HL-60/S4 treated with phorbol 12-myristate 13-acetate at 8.2 ng/mL for 4 days and 3 days (cell line): ENCODE data around the gene AP1M2.
"Not testable (repeated sequence)": the region's sequence is repeated elsewhere in the genome, so short reads cannot be mapped to it uniquely, and the experiment has no call there.

Source experiments
- in situ Hi-C: fragments of 300-500 bp; cut with MboI; formaldehyde crosslinking; loops from 2 replicates; pipeline ENCODE4 v1.15.0; 2022; ENCODE audit warnings: low sequenced_read_pairs

Gene AP1M2

DNA sequence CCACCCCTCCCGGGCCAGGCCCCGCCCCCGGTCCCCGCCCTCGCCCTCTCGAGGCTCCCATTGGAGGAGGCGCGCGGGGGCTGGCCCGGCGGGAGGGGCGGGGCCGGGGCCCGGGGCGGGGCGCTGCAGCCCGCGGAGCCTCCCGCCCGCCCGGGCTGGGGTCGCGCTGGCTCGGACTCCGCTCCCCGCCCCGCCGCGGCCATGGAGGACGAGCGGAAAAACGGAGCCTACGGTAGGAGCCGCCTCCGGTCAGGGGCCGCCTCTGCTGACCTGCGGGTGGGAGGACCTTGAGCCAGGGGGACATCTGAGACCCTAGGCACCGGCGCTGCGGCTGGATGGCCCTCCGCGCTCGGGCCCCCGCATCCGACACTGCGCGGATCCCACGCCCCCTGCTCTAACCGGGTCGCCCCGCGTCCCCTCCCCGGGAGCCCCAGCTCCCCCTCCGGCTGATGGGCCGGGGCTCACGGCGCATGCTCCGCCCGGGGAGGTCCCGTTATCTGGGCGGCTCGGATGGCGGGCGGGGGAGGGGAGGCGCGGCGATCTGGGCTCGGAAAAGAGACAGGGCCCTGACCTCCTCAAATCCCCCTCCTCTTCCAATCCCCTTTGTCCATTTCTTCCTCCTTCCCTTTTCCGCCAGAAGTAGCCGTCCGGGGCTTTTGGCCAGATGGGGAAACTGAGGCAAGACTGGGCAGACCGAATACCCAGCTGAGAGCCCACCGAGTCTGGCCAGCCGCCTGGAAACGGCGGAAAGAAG lies 15.4 kb upstream of the AP1M2 start:
- in situ Hi-C loops: no loop called here

DNA sequence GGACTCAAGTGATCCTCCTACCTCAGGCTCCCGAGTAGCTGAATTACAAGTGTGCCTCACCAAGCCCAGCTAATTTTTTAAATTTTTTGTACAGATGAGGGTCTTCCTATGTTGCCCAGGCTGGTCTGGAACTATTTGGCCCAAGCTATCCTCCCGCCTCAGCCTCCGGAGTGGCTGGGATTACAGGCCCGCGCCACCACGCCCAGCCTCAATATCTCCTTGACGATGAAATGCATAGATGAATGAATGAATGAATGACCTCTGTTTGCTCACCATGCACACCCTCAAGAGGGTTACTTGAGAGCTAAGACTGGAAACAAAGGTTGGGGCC lies 14.9 kb upstream of the AP1M2 start:
- in situ Hi-C loops: no loop called here

DNA sequence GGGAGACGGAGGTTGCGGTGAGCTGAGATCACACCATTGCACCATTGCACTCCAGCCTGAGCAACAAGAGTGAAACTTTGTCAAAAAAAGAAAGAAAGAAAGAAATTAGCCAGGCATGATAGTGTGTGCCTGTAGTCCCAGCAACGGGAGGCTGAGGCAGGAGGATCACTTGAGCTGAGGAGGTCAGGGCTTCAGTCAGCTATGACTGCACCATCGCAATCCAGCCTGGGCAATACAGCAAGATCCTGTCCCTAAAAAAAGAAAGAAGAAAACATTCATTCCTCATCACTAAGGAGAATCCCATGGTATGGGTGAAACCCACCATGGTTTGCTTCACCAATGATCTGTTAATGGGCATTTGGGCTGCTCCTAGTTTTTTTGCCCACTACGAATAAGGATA lies 13.0 kb upstream of the AP1M2 start:
- in situ Hi-C loops: no loop called here

DNA sequence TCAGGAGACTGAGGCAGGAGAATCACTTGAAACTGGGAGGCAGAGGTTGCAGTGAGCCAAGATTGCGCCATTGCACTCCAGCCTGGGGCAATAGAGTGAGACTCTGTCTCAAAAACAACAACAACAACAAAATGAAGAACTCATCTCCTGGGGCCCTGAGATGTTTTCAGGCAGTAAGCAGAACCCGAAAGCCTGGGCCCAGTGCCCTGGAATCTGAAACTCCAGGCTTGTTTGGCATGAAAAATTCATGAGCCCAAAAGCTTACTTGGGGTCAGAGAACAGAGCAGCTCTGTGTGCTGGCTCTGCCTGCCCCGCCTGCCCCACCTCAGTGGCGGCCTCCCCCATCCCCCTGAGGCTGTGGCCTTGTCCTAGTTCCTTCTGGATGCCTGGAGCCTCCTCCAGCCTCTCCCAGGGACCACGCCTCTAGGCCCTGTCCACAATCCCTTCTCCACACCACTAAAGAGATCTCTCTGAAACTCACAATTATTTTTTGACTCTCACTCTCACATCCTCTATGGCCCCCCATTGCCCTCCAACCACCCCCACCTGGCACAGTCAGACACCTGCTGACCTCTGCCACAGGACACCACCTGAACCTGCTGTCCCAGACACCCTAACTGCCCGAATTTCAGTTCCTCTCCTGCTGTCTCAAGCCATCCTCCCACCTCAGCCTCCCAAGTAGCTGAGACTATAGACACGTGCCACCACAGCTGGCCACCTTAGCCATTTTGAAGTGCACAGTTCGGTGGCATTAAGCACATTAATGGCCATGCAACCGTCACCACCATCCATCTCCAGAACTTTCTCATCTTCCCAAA lies 6.9 kb upstream of the AP1M2 start:
- in situ Hi-C loops: no loop called here

DNA sequence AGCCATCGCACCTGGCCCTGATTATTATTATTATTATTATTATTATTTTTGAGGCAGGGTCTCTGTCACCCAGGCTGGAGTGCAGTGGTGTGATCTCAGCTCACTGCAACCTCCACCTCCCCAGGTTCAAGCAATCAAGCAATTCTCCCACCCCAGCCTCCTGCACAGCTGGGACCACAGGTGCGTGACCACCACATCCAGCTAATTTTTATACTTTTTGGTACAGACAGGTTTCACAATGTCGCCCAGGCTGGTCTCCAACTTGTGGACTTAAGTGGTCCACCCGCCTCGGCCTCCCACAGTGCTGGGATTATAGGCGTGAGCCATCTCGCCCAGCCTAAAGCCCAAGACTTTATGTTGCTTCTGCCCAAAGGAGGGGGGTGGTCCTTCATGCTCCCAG lies 6.0 kb upstream of the AP1M2 start:
- in situ Hi-C loops: no loop called here

DNA sequence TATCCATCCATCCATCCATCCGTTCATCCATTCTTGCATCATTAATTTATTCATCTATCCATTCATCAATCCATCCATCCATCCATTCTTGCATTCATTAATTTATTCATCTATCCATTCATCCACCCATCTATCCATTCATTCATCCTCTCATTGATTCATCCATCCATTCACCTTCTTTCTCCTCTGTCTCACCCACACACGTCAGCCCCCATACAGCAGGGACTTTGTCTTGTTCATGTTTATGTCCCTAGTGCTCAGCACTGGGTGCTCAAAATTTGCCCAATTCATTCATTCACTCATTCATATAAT lies 683 bp upstream of the AP1M2 start:
- in situ Hi-C loops: no loop called here

DNA sequence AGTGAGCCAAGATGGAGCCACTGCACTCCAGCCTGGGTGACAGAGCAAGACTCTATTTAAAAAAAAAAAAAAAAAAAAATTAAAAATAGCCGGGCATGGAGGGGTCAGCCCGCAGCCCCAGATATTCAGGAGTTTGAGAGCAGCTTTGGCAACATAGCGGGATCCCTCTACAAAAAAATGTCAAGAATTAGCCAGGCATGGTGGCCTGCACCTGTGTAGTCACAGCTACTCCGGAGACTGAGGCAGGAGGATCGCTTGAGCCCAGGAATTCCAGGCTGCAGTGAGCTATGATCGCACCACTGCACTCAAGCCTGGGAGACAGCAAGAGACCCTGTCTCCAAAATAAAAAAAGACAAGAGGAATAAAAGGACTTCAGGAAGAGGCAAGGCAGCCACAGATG lies 716 bp downstream of the AP1M2 start:
- in situ Hi-C loops: no loop called here

DNA sequence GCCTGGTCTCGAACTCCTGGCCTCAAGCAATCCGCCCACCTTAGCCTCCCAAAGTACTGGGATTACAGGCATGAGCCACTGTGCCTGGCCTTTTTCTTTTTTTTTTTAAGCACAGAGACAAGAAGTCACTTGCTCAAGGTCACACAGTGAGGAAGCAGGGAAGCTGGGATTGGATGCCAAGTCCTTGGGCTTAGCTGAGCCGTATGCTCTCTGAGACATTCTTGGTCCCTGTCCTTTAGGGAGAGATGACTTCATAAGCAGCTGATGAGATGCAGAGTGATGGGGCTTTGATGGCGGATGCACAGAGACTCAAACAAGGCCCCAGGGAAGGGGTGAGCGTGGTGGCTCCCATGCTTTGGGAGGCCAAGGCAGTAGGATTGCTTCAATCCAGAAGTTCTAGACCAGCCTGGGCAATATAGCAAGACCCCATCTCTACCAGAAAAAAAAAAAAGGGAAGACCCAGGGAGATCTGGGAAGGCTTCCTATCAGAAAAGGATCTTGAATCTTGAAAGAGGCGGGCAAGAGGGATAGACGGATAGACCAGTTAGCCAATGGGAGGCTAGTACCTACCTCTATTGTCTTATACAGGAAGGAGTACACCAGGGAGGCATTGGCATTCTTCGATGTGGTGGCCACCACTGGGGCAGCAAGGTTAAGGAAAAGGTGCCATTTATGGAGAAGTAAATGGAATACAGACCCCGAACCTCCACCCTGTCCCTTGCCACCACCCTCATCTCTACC lies 3.9 kb downstream of the AP1M2 start:
- in situ Hi-C loops: no loop called here

DNA sequence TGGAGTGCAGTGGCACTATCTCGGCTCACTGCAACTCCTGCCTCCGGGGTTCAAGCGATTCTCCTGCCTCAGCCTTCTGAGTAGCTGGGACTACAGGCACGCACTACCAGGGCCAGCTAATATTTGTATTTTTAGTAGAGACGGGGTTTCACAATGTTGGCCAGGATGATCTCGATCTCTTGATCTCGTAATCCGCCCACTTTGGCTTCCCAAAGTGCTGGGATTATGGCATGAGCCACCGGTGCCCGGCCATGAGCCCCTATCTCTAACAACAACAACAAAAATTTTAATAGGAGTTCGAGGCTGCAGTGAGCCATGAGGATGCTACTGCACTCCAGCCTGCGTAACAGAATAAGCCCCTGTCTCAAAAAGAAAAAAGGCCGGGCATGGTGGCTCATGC lies 5.0 kb downstream of the AP1M2 start:
- in situ Hi-C loops: no loop called here

DNA sequence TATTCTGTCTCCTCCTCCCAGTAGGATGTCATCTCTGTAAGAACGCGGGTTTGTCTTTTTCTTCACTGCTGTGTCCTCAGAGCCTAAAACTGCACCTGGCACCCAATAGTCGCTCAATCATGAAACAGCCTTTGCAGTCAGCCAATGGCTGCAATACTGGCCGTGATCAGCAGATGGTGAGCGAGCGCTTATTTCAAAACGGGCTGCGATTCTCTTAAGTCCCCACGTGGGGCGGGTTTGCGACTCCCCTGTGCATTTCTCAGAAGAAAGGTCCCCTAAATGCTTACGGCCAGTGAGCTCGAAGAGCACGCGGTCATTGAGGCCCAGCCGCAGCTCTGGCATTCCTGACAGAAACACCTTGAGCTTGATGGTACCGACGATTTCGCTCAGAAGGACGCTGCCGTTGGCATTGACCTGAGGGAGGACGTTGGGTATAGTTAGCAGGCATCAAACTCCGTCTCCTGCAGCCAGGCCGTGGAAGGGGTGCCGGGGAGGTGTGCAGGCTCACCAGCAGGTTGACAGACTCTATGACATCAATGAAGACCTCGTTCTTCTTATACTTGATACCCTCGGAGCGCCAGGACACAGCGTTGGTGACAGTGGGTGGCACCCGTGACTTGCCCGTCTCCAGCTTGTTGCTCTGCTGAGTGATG lies 6.0 kb downstream of the AP1M2 start:
- in situ Hi-C loops: no loop called here

DNA sequence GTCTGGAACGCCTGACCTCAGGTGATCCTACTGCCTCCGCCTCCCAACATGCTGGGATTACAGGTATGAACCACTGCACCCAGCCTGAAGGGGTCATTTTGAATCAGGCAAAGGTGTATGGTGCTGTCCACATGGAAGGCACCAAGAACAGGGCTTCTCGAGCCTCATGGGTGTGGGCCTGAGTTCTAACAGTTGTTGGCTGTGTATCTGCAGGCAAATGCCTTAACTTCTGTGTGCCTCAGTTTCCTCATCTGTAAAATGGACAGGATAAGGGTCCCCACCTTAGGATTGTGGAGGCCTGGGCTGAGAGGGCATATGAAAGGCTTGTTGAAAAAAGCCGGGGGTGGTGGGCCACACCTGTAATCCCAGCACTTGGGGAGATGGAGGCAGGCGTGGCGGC lies 9.2 kb downstream of the AP1M2 start:
- in situ Hi-C loops: loop anchor here (5.0 kb wide), 1 partner anchor 64 kb away; no protein-coding TSS in a partner anchor

DNA sequence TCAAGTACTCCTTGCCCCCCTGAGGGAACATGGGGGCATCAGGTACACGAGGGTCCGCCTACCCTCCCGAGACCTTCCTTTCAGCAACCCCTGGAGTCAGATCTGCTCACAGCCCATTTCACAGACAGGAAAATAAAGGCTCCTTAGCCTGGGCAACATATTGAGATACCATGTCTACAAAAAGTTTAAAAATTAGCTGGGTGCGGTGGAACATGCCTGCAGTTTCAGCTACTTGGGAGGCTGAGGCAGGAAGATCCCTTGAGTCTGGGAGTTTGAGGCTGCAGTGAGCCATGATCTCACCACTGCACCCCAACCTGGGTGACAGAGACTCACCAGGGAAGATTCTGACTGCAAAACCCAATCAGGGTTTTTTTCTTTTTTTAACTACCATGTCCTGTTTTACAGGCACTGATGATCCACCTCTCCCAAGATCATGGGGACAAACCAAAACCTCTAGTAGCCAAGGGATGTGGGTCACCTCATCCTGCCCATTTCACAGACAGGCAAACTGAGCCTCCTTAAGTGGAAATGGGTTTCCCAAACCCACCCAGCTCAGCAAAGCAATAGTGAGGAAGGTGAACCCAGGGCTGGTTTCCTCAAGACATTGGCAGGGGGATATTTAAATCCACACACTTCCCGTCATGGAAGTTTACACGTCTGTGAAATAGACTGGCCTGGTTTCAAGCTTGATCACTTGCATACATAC lies 11.9 kb downstream of the AP1M2 start:
- in situ Hi-C loops: loop anchor here (5.0 kb wide), 1 partner anchor 67 kb away; no protein-coding TSS in a partner anchor

DNA sequence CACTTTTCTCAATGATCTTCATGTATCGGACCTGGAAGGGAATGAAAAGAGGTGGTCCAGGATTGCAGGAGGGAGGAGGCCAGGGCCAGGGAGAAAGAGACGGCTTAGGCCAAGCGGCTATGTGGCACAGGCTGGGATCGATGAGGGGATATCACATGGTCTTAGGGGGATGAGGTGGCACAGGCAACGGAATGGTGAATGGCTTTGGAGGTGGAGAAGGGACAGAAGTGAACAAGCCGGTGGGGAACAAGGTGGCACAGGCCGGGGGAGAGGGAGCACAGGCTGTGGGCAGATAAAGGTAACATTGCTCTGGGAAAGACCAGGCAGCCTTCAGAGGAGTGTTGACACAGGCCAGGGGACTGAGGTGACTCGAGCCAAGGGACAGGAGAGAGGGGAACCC lies 12.7 kb downstream of the AP1M2 start:
- in situ Hi-C loops: no loop called here

DNA sequence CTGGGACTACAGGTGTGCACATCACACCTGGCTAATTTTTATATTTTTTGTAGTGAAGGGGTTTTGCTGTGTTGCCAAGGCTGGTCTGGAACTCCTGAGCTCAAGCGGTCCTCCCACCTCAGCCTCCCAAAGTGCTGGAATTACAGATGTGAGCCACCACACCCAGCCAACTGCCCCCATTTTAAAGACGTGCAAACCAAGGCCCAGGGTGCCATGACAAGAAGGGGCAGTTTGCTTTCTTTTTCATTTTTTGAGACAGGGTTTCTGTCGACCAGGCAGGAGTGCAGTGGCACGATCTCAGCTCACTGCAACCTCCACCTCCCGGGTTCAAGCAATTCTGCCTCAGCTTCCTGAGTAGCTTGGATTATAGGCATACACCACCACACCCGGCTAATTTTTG lies 13.3 kb downstream of the AP1M2 start:
- in situ Hi-C loops: not testable (repeated sequence)

DNA sequence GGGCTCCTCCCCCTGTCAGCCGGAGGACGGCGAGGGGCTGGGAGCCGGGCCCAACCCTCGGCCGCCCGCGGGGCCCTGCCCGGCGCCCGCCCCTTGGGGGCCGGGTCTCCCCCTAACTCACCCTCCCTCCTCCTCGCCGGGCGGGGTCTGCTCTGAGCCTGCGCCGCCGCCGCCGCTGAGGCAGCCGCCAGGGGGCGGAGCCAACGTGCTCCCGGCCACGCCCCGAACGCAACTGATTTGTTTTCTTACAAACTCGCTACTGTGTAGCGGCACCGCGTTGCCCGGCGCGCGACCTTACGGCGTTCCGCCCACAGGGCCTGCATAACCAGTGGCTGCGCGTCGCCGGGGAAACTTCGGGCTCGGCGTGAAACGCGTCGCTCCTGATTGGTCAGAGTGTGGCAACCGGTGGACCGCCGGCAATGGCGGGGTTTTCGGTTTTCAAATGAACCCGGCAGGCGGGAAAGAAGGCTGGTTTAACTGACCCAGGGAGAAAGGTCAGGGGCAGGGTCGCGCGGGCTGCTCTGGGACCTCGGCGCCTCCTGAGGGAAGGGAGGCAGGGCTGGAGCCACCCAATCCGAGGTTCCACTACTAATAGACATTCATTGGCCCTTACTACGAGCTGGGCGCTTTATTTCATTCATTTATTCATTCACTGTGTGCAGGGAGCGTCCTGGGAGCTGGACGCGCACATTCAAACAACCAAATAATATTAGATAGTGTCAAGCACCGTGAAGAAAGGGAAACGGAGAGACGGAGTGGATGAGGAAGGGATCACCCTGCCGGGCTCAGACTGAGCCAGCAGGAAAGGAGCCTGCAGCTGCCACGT lies 18.1 kb downstream of the AP1M2 start, which contains the start of gene CDKN2D:
CDKN2D (minus strand) TSS at position 154 of the 826 bp plus-strand sequence. CDS start 326 bp downstream, outside the sequence.
- in situ Hi-C loops: no loop called here

DNA sequence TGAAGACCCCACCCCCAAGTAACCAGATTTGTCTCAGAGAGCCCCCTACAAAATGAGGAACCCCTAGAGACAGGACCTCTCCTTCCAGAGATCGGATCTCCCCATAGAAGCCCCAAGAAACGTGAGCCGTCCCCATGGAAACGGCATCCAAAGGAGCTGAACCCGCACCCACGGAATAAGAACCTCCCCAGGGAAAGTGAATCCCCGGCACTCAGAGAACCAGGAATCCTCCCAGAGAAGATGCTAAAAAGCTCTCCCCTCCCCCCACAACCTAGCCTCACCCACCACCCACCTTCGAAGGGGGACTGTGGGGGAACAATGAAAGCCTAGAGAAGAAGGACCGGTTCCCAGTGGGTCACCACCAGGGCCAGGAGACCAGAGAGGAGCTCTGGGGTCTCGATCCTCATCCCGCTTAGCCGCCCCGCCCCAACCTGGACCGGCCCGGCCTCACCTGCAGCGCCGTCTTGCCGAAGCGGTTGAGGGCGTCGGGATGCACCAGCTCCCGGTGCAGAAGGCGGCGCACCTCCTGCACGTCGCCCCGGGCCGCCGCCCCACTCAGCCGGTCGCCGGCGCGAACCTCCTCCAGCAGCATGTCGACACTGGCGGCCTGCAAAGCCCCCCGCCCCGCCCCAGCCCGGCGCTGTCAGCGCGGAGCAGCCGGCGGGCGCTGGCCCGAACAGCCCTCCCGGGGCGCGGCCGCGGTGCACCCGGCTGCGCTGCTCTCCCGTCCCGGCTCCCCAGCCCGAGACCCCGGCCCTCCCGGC lies 18.9 kb downstream of the AP1M2 start:
- in situ Hi-C loops: no loop called here

DNA sequence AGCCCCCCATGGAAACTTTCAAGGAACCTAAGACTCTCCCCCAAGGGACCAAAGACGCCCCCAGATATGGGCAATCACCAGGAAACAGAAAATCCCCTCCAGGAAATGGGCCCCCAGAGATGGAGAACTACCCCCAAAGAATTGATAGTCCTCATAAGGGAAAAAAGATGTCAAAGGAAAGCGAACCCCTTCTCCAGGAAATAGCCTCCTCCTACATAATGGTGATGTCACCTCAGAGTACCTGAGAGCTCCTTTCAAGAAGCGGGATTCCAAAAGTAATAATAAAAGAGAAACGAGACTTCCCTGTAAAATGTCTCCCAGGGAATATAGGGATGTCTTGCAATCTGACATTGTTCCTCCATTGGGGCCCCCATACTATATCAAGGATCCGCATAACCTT lies 19.5 kb downstream of the AP1M2 start:
- in situ Hi-C loops: no loop called here

DNA sequence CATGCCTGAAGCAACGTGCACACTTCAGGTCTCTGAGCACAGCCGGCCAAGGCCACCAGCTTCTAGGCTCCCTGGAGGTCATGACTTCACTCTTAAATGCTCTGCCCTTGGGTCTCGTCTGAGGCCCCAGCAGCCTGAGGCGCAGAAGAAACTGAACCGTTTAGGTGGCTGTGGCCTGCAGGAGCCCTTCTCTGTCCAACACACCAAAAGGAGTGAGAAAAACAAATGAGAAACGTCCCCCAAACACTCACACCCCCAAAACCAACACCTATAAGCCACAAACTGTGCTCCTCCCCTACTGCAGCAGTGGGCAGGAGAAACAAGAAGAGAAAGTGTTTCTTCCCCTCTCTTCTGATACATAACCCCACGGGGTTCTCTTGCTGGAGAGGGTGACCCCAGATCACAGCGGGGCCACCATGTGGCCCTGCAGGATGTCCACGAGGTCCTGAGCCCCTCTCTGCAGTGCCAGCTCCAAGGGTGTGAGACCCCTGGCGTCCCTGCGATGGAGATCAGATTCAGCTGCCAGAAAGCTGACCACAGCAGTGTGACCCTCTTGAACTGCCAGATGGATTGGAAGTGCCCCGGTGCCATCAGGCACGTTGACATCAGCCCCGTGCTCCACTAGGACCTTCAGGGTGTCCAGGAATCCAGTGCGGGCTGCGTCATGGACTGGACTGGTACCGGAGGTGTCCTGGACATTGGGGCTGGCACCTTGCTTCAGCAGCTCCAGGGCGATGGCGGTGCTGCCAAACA lies 20.3 kb downstream of the AP1M2 start:
- in situ Hi-C loops: no loop called here

DNA sequence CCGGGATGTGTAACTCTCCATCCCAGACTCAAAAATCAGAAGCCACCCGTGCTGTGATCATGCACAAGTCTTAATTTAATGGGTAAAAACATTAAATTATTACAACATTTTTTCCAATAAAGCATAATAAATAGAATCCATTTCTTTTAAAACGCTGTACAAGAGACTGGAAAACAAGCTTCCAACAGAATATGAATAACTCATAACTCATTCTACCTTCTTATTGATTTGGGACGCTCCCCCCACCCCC lies 20.8 kb downstream of the AP1M2 start:
- in situ Hi-C loops: no loop called here
